AG04450 (cell line): ENCODE measurements around the gene CCDC40. TPM values are rescaled to one million over a fixed set of nuclear protein-coding genes. Genes with fewer than 3 reads are reported as not detected.

Experiments used
- CTCF ChIA-PET: fragments of 300-600, 350-600 bp; formaldehyde crosslinking; extraction: SDS; loops from one replicate; lab custom pipeline; 2022; ENCODE audit warnings: antibody characterized with exemption, inconsistent platforms; lab: Charles Lee
- POLR2A ChIA-PET: fragments of 350-600 bp; formaldehyde crosslinking; extraction: SDS; loops from one replicate; lab custom pipeline; 2021; ENCODE audit warnings: antibody characterized with exemption, inconsistent platforms; lab: Yijun Ruan, JAX
- DNase-seq: peaks from one replicate; pipeline ENCODE4 v3.0.0-alpha.2; 2011; ENCODE audit warnings: low read depth, low spot score
- H3K27ac ChIP-seq: one replicate; pipeline ENCODE4 v1.5.1; 2012; ENCODE audit warnings: low read depth, low read length, control low read depth
- H3K27me3 ChIP-seq: one replicate; pipeline ENCODE4 v1.6.0; 2012; ENCODE audit warnings: low read length; ENCODE audit not compliant: control insufficient read depth, insufficient read depth
- H3K4me3 ChIP-seq: 2 replicates; pipeline ENCODE4 v1.5.1; 2011; ENCODE audit warnings: mild to moderate bottlenecking, low read depth, low read length, control low read depth
- H3K9me3 ChIP-seq: 2 replicates; pipeline ENCODE4 v1.5.1; 2012; ENCODE audit warnings: low read length; ENCODE audit not compliant: control insufficient read depth, insufficient read depth
- polyA plus RNA-seq: library from polyadenylated mRNA; depleted of rRNA; stranded (reverse); fragments of >200 nt; gene quantifications from 2 replicates; pipeline ENCODE4 v1.2.3, GENCODE V29; 2011
- TF ChIP-seq, protein P1 (sequence below): IDR thresholded peaks from 2 replicates; pipeline ENCODE4 v1.5.1; 2011; ENCODE audit warnings: low read depth, low read length, control low read depth, inconsistent platforms

The CCDC40 gene
- polyA plus RNA-seq, 1 experiment, result 2.4 TPM

DNA sequence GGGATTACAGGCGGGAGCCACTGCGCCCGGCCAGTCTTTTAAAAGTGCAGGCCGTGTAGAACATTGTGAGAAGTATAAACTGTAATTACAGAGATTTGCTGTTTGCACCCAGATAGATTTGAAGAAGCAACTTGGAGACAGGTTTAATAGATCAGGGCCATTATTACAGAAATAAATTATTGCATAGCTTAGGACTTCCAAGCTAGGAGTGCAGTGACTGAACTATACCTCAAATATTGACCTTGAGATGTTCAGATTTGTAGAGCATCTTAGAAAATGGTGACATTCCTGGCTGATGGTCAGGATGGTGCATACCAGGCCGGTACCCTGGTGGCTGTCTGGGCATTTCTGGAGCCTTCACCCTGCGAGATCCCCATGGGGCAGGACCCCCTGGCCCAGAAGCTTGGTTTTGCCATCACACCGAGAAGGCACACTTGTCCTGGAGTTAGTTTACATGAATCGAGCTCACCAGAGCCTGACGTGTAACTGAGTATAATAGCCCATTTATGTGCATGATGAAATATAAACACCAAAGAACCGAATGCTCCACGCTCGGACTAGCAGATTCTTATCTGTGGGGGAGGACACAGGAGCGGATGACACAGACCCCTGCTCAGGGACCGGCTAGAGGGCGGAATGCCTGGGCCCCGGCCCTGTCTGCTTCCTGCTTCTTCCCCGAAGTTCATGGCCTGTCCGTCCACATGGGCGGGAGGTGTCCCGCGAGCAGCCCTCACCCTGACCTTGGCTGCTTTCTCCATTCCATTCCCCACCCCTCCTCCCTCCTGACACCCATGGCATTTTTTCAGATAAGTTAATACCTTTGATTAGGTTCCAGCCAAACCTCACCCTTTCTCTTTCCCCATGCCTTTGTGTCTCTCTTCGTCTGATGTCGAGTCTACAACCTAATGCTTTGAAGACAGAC is 32.1 kb downstream of the CCDC40 start:
- peak; percentile 33 for DNase-seq
- no peak overlapping the region for H3K4me3 ChIP-seq
- no peaks in the 10 kb centered on the region for H3K27me3 ChIP-seq
- H3K9me3 ChIP-seq, result peaks cover 5% of the 10 kb centered on the region; the same call in 1 of the 2 replicates
- ChIA-PET CTCF (interaction anchor here (1.3 to 1.5 kb wide), 2 partner anchors 13 to 14 kb away, joined by 3 to 4 read pairs; no protein-coding TSS in a partner anchor), POLR2A (no interaction called here)
- TF ChIP-seq, protein P1, sequence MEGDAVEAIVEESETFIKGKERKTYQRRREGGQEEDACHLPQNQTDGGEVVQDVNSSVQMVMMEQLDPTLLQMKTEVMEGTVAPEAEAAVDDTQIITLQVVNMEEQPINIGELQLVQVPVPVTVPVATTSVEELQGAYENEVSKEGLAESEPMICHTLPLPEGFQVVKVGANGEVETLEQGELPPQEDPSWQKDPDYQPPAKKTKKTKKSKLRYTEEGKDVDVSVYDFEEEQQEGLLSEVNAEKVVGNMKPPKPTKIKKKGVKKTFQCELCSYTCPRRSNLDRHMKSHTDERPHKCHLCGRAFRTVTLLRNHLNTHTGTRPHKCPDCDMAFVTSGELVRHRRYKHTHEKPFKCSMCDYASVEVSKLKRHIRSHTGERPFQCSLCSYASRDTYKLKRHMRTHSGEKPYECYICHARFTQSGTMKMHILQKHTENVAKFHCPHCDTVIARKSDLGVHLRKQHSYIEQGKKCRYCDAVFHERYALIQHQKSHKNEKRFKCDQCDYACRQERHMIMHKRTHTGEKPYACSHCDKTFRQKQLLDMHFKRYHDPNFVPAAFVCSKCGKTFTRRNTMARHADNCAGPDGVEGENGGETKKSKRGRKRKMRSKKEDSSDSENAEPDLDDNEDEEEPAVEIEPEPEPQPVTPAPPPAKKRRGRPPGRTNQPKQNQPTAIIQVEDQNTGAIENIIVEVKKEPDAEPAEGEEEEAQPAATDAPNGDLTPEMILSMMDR, result no peak
- H3K27ac ChIP-seq, result peak overlapping the region; percentile 48

DNA sequence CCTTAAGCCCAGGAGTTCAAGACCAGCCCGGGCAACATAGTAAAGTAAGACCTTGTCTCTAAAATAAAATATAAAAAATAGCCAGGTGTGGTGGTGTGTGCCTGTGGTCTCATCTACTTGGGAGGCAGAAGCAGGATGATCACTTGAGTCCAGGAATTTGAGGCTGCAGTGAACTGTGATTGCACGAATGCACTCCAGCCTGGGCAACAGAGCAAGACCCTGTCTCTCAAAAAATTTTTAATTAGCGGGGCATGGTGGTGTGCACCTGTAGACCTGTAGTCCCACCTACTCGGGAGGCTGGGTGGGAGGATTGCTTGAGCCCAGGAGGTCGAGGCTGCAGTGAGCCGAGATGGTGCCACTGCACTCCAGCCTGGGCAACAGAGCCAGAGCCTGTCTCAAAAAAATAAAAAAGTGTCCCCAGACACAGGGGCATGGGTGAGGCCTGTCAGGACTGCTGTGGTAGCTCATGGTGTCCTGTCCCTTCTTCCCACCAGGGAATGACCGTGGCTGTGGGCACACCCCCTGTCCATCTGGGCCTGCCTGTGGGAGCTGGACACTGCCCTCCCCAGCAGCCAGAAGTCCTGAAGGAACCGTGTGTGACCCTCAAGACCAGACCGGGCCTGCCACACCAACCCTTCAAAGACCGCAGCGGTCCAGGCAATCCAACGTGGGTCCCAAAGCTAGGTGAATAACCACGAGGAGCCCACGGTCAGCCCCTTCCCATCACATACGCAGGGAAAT is 34.1 kb downstream of the CCDC40 start:
- ChIA-PET CTCF (interaction anchor here (1.3 to 2.0 kb wide), 2 partner anchors 12 to 31 kb away, joined by 4 to 6 read pairs; partner anchors contain the start of gene GAA), POLR2A (no interaction called here)
- no peaks in the 10 kb centered on the region for H3K9me3 ChIP-seq
- TF ChIP-seq, protein P1, result no peak
- no peaks in the 10 kb centered on the region for H3K27me3 ChIP-seq
- no peak for DNase-seq
- H3K27ac ChIP-seq, result no peak overlapping the region
- no peak overlapping the region for H3K4me3 ChIP-seq

DNA sequence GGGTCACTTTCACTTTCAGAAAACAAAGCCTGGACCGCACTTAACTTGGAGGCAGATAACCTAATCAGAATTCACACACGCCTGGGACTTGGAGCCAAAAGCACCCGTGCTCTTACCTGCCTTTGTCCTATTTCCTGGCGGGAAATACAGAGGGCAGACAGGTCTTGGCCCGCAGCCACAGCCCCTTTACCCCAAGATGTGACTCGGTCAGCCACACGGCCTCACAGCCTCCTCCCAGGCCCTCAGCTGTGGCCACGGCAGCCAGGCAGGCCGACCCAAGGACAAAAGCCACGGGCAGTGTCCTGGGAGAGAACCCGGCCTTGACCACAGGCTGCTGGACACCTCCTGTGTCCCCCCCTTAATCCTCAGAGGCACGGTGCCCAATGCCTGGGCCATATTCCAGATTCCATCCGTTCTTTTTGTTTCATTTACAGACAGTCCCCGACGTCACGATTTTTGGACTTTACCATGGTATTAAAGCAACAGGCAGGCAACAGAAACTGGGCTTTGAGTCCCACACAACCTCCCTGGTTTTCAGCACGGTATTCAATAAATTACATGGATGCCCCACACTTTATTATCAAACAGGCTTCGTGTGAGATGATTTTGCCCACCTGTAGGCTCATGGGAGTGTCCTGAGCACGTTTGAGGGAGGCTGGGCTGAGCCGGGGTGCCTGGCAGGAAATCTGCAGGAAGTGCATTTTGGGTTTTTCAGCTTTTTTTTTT is 34.8 kb downstream of the CCDC40 start:
- Histone ChIP-seq H3K27me3 (no peaks in the 10 kb centered on the region), H3K27ac (no peak overlapping the region), H3K4me3 (no peak overlapping the region), H3K9me3 (no peaks in the 10 kb centered on the region)
- CTCF ChIA-PET, result interaction anchor here (2.0 kb wide), 1 partner anchor 30 kb away, joined by 6 read pairs; the partner anchor contains the start of gene GAA
- no peak for DNase-seq
- POLR2A ChIA-PET, result no interaction called here
- TF ChIP-seq, protein P1, result no peak

DNA sequence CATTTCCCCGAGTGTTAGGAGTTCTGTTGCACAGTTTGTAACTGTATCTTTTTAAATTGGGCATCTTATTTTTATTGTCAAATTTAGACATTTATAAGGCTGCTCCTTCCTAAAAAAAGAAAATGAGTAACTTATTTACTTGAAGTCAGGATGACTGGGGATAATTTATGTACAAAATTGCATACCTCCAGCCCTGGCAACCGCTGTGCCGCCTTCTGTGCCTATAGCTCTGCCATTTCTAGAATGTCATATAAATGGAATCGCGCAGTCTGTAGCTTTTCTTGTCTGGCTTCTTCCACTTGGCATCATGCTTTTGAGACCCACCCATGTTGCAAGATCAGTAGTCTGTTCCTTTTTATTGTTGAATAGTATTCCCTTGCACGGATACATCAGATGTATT is 36.0 kb downstream of the CCDC40 start:
- CTCF ChIA-PET, result interaction anchor here (2.7 kb wide), 1 partner anchor 10 kb away, joined by 8 read pairs; no protein-coding TSS in a partner anchor
- Histone ChIP-seq H3K27ac (no peak overlapping the region), H3K4me3 (no peak overlapping the region), H3K27me3 (no peaks in the 10 kb centered on the region), H3K9me3 (no peaks in the 10 kb centered on the region; the same call in 1 of the 2 replicates)
- DNase-seq, result no peak
- TF ChIP-seq, protein P1, result no peak
- POLR2A ChIA-PET, result no interaction called here
